Karpas-422 (cell line): ENCODE measurements around the gene RP9. TPM values are rescaled to one million over a fixed set of nuclear protein-coding genes. Genes with fewer than 3 reads are reported as not detected.

Experiments
- small RNA-seq: library from RNA; depleted of rRNA; stranded (forward); fragments of <200 nt; gene quantifications from one replicate; pipeline ENCODE3, GENCODE V24; 2014
- total RNA-seq: library from RNA; depleted of rRNA; stranded (reverse); fragments of >200 nt; shearing (Covaris generic); gene quantifications from 2 replicates; pipeline ENCODE4 v1.2.3, GENCODE V29; 2014; ENCODE audit warnings: low replicate concordance; rRNA removed

Gene RP9
- total RNA-seq, 1 experiment from 2014 or later, result 10.3 TPM

Small RNAs within 50 kb of the gene (small RNA-seq; reads per million reads assigned to genes)
- gene AC074338.1, result not detected
- not detected for gene RN7SL505P

Other genes starting within 250 kb of the RP9 start
- gene KBTBD2, start 217.6 kb downstream of the RP9 start, total RNA-seq, result 17.8 and 28.6 TPM in 2 replicates
- gene FKBP9, start 152.0 kb downstream of the RP9 start, total RNA-seq, result not detected in 2 replicates
- gene NT5C3A, start 46.6 kb downstream of the RP9 start, total RNA-seq, result 27.1 and 48.7 TPM in 2 replicates
- 10.4 and 13.0 TPM in 2 replicates for gene BBS9, start 20.2 kb upstream of the RP9 start, total RNA-seq